H9 (cell line): Measurements from ENCODE around the gene LY6G5C. TPM values are rescaled to one million over a fixed set of nuclear protein-coding genes. Genes with fewer than 3 reads are reported as not detected.
A peak's percentile ranks its signal among the peaks of the same experiment; 100 is the strongest.

ENCODE experiments used
- DNase-seq: peaks from one replicate; pipeline ENCODE4 v3.0.0-alpha.2; 2017
- H2AFZ ChIP-seq: one replicate; pipeline ENCODE4 v1.6.1; 2013; ENCODE audit warnings: mild to moderate bottlenecking, low read length, control low read depth, moderate library complexity
- H2AK5ac ChIP-seq: 2 replicates; pipeline ENCODE4 v1.6.1; 2013; ENCODE audit warnings: low read length, control low read depth, mixed read lengths; ENCODE audit not compliant: insufficient read length
- H2BK120ac ChIP-seq: one replicate; pipeline ENCODE4 v1.6.1; 2013; ENCODE audit warnings: low read depth, mild to moderate bottlenecking, low read length, control low read depth, inconsistent platforms; ENCODE audit not compliant: poor library complexity, severe bottlenecking
- H2BK12ac ChIP-seq: 2 replicates; pipeline ENCODE4 v1.6.1; 2013; ENCODE audit warnings: low read length, control low read depth, mixed read lengths, low read depth; ENCODE audit not compliant: insufficient read length
- H2BK15ac ChIP-seq: 2 replicates; pipeline ENCODE4 v1.6.1; 2013; ENCODE audit warnings: low read depth, low read length, control low read depth
- H2BK20ac ChIP-seq: one replicate; pipeline ENCODE4 v1.6.1; 2013; ENCODE audit warnings: low read depth, mild to moderate bottlenecking, low read length, control low read depth, inconsistent platforms; ENCODE audit not compliant: poor library complexity, severe bottlenecking
- H2BK5ac ChIP-seq: 2 replicates; pipeline ENCODE4 v1.6.1; 2013; ENCODE audit warnings: low read length, control low read depth, mixed read lengths; ENCODE audit not compliant: insufficient read length
- H3K14ac ChIP-seq: 2 replicates; pipeline ENCODE4 v1.6.1; 2013; ENCODE audit warnings: low read length, control low read depth; ENCODE audit not compliant: insufficient read depth
- H3K18ac ChIP-seq: 2 replicates; pipeline ENCODE4 v1.6.1; 2013; ENCODE audit warnings: low read depth, mild to moderate bottlenecking, mixed read lengths, low read length, control low read depth; ENCODE audit not compliant: insufficient read length
- H3K23ac ChIP-seq: 2 replicates; pipeline ENCODE4 v1.6.1; 2013; ENCODE audit warnings: low read length, control low read depth, mixed read lengths, low read depth; ENCODE audit not compliant: insufficient read length
- H3K23me2 ChIP-seq: 2 replicates; pipeline ENCODE4 v1.6.1; 2013; ENCODE audit warnings: low read depth, mild to moderate bottlenecking, mixed read lengths, low read length, control low read depth; ENCODE audit not compliant: insufficient read length, poor library complexity, severe bottlenecking
- H3K27ac ChIP-seq: 2 replicates; pipeline ENCODE4 v1.5.1; 2013; ENCODE audit warnings: low read length, control low read depth, mixed read lengths, low read depth; ENCODE audit not compliant: insufficient read length
- H3K27me3 ChIP-seq: 2 replicates; pipeline ENCODE4 v1.6.1; 2013; ENCODE audit warnings: low read length, control low read depth, inconsistent platforms; ENCODE audit not compliant: insufficient read depth
- H3K4ac ChIP-seq: 2 replicates; pipeline ENCODE4 v1.6.1; 2013; ENCODE audit warnings: low read depth, mild to moderate bottlenecking, control low read depth, inconsistent platforms, low read length, moderate library complexity
- H3K4me1 ChIP-seq: 2 replicates; pipeline ENCODE4 v1.6.1; 2013; ENCODE audit warnings: low read length, control low read depth, inconsistent platforms; ENCODE audit not compliant: insufficient read depth
- H3K4me2 ChIP-seq: 2 replicates; pipeline ENCODE4 v1.6.1; 2013; ENCODE audit warnings: low read length, control low read depth, mixed read lengths; ENCODE audit not compliant: insufficient read length, insufficient read depth
- H3K56ac ChIP-seq: 2 replicates; pipeline ENCODE4 v1.6.1; 2013; ENCODE audit warnings: low read depth, mild to moderate bottlenecking, mixed read lengths, low read length, control low read depth; ENCODE audit not compliant: insufficient read length
- H3K79me1 ChIP-seq: 2 replicates; pipeline ENCODE4 v1.6.1; 2013; ENCODE audit warnings: low read depth, mild to moderate bottlenecking, moderate library complexity, low read length, control low read depth, inconsistent platforms; ENCODE audit not compliant: insufficient read depth, poor library complexity, severe bottlenecking
- H3K79me2 ChIP-seq: 2 replicates; pipeline ENCODE4 v1.6.1; 2013; ENCODE audit warnings: low read length, control low read depth, inconsistent platforms; ENCODE audit not compliant: insufficient read depth
- H3K9ac ChIP-seq: 2 replicates; pipeline ENCODE4 v1.6.1; 2013; ENCODE audit warnings: low read length, control low read depth, mixed read lengths; ENCODE audit not compliant: insufficient read length; ENCODE audit errors: extremely low read depth
- H3K9me3 ChIP-seq: one replicate; pipeline ENCODE4 v1.6.1; 2013; ENCODE audit warnings: low read depth, low read length, inconsistent platforms; ENCODE audit not compliant: control insufficient read depth
- H3T11ph ChIP-seq: one replicate; pipeline ENCODE4 v1.6.1; 2013; ENCODE audit warnings: mild to moderate bottlenecking, low read length, control low read depth, inconsistent platforms
- H4K20me1 ChIP-seq: one replicate; pipeline ENCODE4 v1.6.1; 2013; ENCODE audit not compliant: control insufficient read depth, insufficient read length, insufficient read depth
- H4K5ac ChIP-seq: 2 replicates; pipeline ENCODE4 v1.6.1; 2013; ENCODE audit warnings: low read depth, mild to moderate bottlenecking, mixed read lengths, low read length, control low read depth; ENCODE audit not compliant: insufficient read length
- H4K8ac ChIP-seq: replicated peaks from 2 replicates; pipeline ENCODE4 v1.6.1; 2013; ENCODE audit warnings: low read length, control low read depth, mixed read lengths, low read depth; ENCODE audit not compliant: insufficient read length
- H4K91ac ChIP-seq: 2 replicates; pipeline ENCODE4 v1.6.1; 2013; ENCODE audit warnings: low read depth, mild to moderate bottlenecking, moderate library complexity, mixed read lengths, low read length, control low read depth; ENCODE audit not compliant: insufficient read length
- H3K27ac Mint-ChIP-seq, 3 experiments: 2 replicates in 2 of 3; 3 replicates in 1 of 3; pipeline ENCODE4 v1.8.0; 2020 to 2021; ENCODE audit warnings: mixed read lengths in 3 of 3, mild to moderate bottlenecking in 1 of 3, moderate library complexity in 1 of 3
- H3K27me3 Mint-ChIP-seq: 2 replicates; pipeline ENCODE4 v1.8.0; 2021; ENCODE audit warnings: low read depth, mild to moderate bottlenecking, moderate library complexity, mixed read lengths
- H3K36me3 Mint-ChIP-seq, 3 experiments: 2 replicates in 2 of 3; 3 replicates in 1 of 3; pipeline ENCODE4 v1.8.0; 2020 to 2021; ENCODE audit warnings: low read depth in 3 of 3, mixed read lengths in 3 of 3; ENCODE audit not compliant: insufficient read depth in 1 of 3
- H3K4me1 Mint-ChIP-seq, 2 experiments: 2 replicates each; pipeline ENCODE4 v1.8.0; 2020; ENCODE audit warnings: mixed read lengths in 2 of 2
- H3K4me3 Mint-ChIP-seq, 2 experiments: 2 replicates in 1 of 2; 3 replicates in 1 of 2; pipeline ENCODE4 v1.8.0; 2020 to 2021; ENCODE audit warnings: mild to moderate bottlenecking in 2 of 2, mixed read lengths in 2 of 2, moderate library complexity in 1 of 2
- H3K9me3 Mint-ChIP-seq, 2 experiments: 2 replicates in 1 of 2; 3 replicates in 1 of 2; pipeline ENCODE4 v1.8.0; 2020; ENCODE audit warnings: mild to moderate bottlenecking in 2 of 2, mixed read lengths in 2 of 2, moderate library complexity in 1 of 2
- WGBS: extraction: QIAGEN DNeasy Blood & Tissue Kit; methylation state at CpG from one replicate; pipeline ENCODE4 v1.1.7; 2013; ENCODE audit warnings: missing lambda C conversion rate, low lambda C conversion rate, mixed read lengths; ENCODE audit not compliant: insufficient read length; ENCODE audit errors: extremely low coverage; 5-methylcytosine and 5-hydroxymethylcytosine counted together
- total RNA-seq: library from RNA; stranded (reverse); gene quantifications from 2 replicates; pipeline ENCODE4 v1.2.1, GENCODE V29; 2021
- TF ChIP-seq, protein P1 (sequence below): fragments of 200-600 bp; sonication (generic); conservative IDR thresholded peaks from 3 replicates; pipeline ENCODE4 v1.8.0; 2021; ENCODE audit warnings: antibody characterized with exemption, mild to moderate bottlenecking

LY6G5C gene
- total RNA-seq, 1 experiment from 2014 or later, result 2.2 TPM

DNA sequence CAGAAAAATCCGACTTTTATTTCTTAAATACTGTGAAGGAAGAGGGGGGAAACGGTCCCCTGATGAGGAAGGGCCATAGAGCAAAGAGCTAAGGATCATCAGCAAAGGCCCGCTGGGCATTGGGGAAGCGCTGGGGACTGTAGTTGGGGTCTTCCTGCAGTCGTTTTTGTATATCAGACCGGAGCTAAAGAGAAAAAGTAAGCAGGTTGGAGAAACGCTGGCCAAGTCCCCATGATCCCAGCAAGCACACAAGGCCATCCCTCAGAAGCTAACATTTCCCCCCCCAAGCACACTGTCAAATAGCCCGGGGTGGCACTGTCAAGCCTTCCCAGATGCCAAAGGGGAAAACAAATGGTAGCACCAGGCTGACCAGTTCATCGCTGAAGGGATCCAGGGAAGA, 41.8 kb downstream of the LY6G5C start:
- H3K4me2 ChIP-seq, result no peak overlapping the region
- no peak overlapping the region for H2AFZ ChIP-seq
- H3K27ac Mint-ChIP-seq, result peak overlapping the region in 2 of 3 experiments; percentile 25 to 91; a peak in 2 of 7 replicates
- no peak overlapping the region for H4K5ac ChIP-seq
- H3K79me2 ChIP-seq, result no peaks in the 10 kb centered on the region
- no peak overlapping the region for H2BK5ac ChIP-seq
- no peak overlapping the region for H2AK5ac ChIP-seq
- DNase-seq, result no peak
- no peak overlapping the region for H3K18ac ChIP-seq
- H3K4me1 ChIP-seq, result no peaks in the 10 kb centered on the region
- H2BK12ac ChIP-seq, result no peak overlapping the region
- TF ChIP-seq, protein P1, sequence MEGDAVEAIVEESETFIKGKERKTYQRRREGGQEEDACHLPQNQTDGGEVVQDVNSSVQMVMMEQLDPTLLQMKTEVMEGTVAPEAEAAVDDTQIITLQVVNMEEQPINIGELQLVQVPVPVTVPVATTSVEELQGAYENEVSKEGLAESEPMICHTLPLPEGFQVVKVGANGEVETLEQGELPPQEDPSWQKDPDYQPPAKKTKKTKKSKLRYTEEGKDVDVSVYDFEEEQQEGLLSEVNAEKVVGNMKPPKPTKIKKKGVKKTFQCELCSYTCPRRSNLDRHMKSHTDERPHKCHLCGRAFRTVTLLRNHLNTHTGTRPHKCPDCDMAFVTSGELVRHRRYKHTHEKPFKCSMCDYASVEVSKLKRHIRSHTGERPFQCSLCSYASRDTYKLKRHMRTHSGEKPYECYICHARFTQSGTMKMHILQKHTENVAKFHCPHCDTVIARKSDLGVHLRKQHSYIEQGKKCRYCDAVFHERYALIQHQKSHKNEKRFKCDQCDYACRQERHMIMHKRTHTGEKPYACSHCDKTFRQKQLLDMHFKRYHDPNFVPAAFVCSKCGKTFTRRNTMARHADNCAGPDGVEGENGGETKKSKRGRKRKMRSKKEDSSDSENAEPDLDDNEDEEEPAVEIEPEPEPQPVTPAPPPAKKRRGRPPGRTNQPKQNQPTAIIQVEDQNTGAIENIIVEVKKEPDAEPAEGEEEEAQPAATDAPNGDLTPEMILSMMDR, result no peak
- no CpG with 5 or more reads among the region's 9 CpGs for WGBS
- H2BK120ac ChIP-seq, result no peak overlapping the region
- no peaks in the 10 kb centered on the region for H3K79me1 ChIP-seq
- no peak overlapping the region for H4K8ac ChIP-seq
- no peak overlapping the region for H2BK20ac ChIP-seq
- H3K56ac ChIP-seq, result no peak overlapping the region
- peaks cover 46 to 89% (median 82%) of the 10 kb centered on the region in 3 experiments for H3K36me3 Mint-ChIP-seq
- H3K27me3 ChIP-seq, result no peaks in the 10 kb centered on the region
- no peak overlapping the region for H3K14ac ChIP-seq
- no peak overlapping the region for H3K9ac ChIP-seq
- H3K9me3 Mint-ChIP-seq, result no peaks in the 10 kb centered on the region
- H3K4me1 Mint-ChIP-seq, result no peaks in the 10 kb centered on the region
- H3K27ac ChIP-seq, result no peak overlapping the region
- H3K4me3 Mint-ChIP-seq, result no peak overlapping the region
- H3K23me2 ChIP-seq, result no peaks in the 10 kb centered on the region
- no peaks in the 10 kb centered on the region for H3K9me3 ChIP-seq
- peaks cover 2% of the 10 kb centered on the region for H4K20me1 ChIP-seq
- H2BK15ac ChIP-seq, result no peak overlapping the region
- H3K4ac ChIP-seq, result no peak overlapping the region
- no peaks in the 10 kb centered on the region for H3K27me3 Mint-ChIP-seq
- no peak overlapping the region for H4K91ac ChIP-seq
- H3T11ph ChIP-seq, result no peak overlapping the region
- H3K23ac ChIP-seq, result no peak overlapping the region
